ENCODE results near the gene ITPK1.

Gene ITPK1

DNA sequence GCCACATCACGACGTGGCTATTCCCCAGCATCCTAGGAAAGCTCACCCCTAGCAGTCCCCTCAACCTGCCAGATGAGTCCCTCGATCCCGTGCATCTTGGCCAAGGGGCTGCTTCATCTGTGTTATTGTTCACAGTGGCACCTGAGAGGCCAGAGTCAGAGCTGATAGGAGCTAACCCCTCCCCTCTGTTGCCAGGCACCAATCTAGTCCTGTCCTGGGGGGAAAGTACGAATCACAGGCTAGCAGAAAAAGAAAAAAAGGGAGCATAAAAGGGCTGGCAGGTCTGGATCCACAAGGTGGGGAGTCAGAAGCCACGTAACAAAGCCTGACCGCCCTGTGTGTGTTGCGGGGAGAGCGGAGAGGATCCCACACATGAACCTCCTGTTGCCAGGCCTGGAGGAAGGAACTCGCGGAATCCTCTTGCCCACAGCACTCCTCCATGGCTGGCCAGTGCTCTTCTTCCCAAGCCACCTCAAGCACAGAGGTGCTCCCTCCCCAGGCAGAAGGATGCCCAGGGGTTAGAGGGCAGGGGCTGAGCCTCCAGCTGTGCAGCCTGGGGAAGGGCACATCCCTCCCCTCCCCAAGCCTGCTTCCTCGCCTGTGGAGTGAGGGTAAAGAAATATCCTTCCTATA, 91.8 kb downstream of the ITPK1 start:
- no peak for DNase-seq

DNA sequence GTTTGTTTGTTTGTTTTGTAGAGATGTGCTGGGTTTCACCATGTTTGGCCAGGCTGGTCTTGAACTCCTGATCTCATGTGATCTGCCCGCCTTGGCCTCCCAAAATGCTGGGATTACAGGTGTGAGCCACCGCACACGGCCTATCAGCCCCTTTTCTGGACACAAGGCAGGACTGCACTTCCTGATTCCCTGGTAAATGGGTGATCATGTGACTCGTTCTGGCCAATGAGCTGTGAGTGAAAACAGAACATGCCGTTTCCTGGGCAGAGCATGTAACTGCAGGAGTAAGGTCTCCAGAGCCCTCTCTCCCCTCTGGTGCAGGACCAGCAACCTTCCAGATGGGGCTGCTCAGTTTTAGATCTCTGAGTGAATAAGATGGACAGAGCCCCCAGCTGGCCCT, 92.7 kb downstream of the ITPK1 start:
- no peak for DNase-seq

DNA sequence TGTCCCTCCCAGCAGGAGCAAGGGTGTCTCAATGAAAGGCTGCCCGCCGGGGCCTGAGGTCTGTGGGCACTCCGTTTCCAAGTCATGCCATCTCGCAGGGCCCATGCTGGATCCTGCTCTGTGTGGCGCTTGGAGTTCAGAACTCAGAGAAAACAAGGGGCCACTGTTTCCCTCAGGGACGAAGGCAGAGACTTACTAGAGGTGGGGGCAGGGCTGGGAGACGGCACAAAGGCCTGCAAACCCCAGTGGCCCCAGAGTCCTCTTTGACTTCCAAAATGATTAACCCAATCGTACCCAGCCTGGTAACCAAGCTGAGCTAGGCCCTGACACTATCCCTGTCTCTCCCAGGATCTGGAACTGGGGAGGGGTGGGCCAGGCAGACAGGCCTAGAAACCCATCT, 95.8 kb downstream of the ITPK1 start:
- DNase-seq, result no peak

- DNase-seq, result no peak
Measured at GRCh38 chr14:93019367-93019843, 96.3 kb downstream of the ITPK1 start.

GRCh38 chr14:93018366-93018765, 97.4 kb downstream of the ITPK1 start:
- DNase-seq, result no peak

GRCh38 chr14:93017898-93018297, 97.8 kb downstream of the ITPK1 start:
- no peak for DNase-seq

- no peak for DNase-seq
Measured at GRCh38 chr14:93017301-93017797, 98.4 kb downstream of the ITPK1 start.

DNA sequence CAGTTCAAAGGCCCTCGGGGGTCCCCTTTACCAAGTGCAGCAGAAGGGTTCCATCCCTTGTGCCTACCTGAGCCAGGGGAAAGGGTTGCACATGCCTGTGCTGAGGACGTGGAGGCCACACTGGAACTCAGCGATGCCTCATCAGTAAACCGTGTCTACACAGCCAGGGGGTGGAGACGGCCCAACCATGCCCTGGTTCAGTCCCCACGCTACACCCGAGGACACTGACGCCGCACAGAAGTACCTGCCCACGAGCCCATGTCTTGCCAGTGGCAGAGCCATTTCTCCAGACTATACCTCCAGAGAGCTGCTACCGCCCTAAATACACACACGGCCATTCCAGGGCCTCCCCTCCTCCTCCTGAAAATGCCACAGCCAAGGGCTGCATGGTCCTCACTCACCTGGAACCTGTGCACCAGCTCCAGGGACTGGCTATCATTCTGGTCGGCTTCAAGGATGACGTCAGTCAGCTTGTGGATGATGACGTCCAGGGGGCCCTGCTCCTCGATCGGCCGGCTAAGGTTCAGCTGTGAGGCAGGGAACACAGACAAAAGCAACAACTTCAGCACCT, 99.4 kb downstream of the ITPK1 start:
- DNase-seq, result no peak

- DNase-seq, result no peak
Measured at GRCh38 chr14:93015505-93015904, 100.2 kb downstream of the ITPK1 start.

GRCh38 chr14:93015064-93015463, 100.7 kb downstream of the ITPK1 start:
- DNase-seq, result no peak

- DNase-seq, result no peak
Measured at GRCh38 chr14:93014058-93015023, 101.4 kb downstream of the ITPK1 start.

DNA sequence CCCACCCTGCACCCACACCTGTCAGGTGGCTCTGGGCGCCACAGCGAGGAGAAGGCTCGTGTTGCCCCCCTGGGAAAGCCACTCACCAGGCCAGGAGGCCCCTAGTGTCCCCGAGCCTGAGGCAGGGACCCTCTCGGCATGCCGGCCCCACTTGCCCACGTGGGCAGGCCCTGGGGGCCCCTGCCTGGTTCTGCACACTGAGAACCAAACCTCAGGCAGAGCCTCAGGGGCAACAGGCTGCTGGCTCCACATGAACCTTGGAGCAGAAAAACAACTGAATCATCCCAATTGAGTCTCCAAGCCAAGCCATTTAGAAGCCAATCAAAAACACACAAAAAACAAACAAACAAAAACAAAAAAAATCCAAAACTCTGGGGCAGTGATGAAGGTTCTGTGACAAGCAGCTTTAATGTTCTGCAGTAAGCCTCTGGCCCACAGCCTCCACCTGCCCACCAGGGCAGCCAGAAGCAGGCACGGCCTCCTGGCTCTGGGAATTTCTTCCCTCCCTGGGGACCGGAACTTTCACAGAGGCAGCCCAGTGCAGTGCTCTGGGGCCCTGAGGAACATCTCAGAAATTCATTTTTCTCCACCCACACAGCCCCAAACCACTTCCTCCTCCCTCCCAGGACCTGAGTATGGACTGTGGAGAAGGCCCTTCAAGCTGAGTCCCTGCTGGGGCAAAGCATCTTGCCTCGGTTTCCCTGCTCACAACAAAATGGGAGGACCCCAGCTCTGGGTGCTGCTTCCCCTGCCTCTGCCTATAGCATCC, 102.6 kb downstream of the ITPK1 start:
- no peak for DNase-seq

GRCh38 chr14:93012506-93012905, 103.2 kb downstream of the ITPK1 start:
- no peak for DNase-seq

- DNase-seq, result no peak
Measured at GRCh38 chr14:93011650-93012325, 103.9 kb downstream of the ITPK1 start.

- DNase-seq, result no peak
Measured at GRCh38 chr14:93011141-93011529, 104.6 kb downstream of the ITPK1 start.

DNA sequence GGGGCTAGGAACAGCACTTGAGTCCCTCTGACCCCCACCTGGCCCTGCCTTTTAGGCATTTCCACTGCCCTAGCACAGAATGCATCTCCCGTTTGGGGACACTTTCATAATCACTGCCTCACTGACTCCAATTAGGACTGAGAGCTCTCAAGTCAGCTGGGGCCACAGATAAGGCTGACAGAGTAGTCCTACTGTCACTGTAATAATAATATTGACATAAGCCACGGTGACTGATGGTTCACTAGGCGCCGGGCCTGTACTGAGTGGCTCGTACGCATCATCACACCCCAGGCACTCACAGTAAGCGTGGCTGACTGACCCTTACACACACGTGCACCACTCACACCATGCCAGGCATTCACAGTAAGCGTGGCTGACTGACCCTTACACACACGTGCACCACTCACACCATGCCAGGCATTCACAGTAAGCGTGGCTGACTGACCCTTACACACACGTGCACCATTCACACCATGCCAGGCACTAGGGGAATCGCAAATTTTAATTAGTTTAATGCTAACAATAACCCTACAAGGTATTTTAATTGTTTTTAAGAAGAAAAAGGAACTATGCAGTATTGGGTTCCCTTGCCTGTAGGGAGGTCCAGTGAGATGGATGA, 105.1 kb downstream of the ITPK1 start:
- DNase-seq, result no peak

GRCh38 chr14:93010130-93010499, 105.6 kb downstream of the ITPK1 start:
- no peak for DNase-seq

DNA sequence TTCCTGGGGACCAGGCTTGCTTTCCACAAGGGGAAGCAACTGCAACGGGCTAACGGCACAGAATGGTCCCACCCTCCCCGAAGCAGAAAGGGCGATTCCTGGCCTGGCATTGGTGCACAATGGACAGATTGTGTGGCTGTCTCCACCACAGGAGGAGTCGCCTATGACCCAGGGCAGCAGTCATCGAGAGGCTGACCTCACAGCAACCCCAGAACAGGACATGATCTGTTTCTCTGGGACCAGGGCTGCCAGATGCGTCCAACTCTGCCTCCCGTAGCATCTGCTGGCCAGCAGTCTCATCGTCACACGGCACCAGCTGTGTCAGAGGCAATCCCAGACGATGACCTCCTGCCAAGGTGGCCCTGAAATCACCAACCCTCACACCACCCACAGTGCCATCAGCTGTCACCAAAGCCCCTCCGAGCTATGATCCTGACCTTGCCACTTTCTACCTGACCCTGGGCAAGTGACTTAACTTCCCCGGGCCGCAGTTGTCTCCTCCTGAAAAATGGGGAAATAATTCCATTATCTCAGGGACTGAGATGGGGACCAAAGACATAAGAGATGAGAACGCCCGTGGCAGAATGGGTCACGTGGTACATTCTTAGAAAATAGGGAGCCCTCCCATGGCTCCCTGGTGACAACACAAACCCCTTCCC, 106.1 kb downstream of the ITPK1 start:
- no peak for DNase-seq

DNA sequence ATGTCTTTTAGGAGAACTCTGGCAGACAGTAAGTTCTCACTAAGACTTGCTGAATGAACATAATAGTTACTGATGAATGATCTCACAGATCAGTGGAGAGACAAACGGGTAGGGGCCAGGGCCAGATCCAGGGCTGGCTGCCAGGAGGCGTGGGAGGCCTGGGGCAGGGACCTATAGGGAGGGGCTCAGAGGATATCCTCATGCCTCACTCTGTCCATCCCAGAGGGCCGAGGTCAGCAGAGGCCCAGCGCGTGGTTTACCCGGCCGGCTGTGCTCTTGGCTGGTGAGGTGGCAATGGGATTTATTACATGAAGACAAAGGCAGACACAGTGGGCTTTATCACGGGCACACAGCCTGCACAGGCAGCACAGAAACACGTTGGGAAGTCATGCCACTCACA, 107.3 kb downstream of the ITPK1 start:
- DNase-seq, result no peak

DNA sequence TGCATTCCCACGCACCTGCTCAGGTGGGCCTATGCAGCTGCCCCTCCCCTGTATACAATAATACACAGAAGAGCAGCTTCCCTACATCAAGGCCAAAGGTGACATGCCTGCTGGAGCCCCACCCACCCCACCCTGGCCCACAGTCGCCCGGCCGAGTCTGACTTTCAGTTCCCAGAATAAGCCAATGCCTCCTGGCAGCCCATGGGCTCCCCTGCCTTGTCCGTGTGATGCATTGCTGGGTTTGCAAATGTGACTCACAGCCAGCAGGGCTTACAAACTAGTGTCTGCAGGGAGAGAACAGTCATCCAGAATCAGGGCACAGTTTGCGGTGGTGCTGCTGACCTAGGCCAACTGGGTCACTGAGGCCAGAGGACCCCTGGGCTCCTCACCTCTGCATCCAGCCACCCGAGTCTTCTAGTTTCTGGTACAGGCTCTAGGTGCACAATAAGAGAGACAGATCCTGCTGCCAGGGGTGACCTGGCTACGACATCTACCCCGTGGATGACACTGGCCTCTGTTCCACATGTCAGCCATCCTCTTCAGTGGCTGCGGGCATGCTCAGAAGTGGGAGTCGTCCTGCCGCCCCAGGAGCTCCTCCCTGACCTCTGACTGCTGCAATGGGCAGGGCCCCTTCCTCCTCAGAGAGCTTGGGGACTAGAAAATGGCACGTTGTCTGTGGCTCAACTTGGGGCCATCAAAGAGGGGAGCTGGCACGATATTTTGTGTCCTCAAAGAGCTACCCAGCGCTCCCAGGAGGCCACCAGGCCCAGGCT, 108.3 kb downstream of the ITPK1 start:
- DNase-seq, result peak in 1 of 2 donors; percentile 31
